Lower leg skin (tissue), 4 donors: ENCODE data around the gene GNLY. TPM values are rescaled to one million over a fixed set of nuclear protein-coding genes. Genes with fewer than 3 reads are reported as not detected.

Experiments
- DNase-seq, 2 donors: peaks; one replicate each; pipeline ENCODE4 v3.0.0-alpha.2; 2019; ENCODE audit warnings: low spot score in 2 of 2
- H3K4me3 ChIP-seq: fragments of 200-600 bp; sonication (generic); 2 replicates; pipeline ENCODE4 v1.5.1; 2017; ENCODE audit warnings: mild to moderate bottlenecking, low read depth; ENCODE audit not compliant: poor library complexity, severe bottlenecking
- CTCF ChIP-seq, 3 donors: fragments of 450-650 bp; IDR thresholded peaks; one replicate each; pipeline ENCODE4 v1.5.1; 2016; ENCODE audit warnings: antibody characterized with exemption in 3 of 3, mild to moderate bottlenecking in 3 of 3, moderate library complexity in 2 of 3
- POLR2A ChIP-seq, 2 donors: fragments of 450-650 bp; IDR thresholded peaks; one replicate each; pipeline ENCODE4 v1.6.1; 2016 to 2017; ENCODE audit warnings: antibody characterized with exemption in 2 of 2, mild to moderate bottlenecking in 1 of 2, moderate library complexity in 1 of 2
- WGBS, 2 donors: methylation state at CpG; one replicate each; pipeline ENCODE4 v1.1.5; 2018; 5-methylcytosine and 5-hydroxymethylcytosine counted together
- intact Hi-C: fragments of 100-400 bp; cut with DNase I; formaldehyde crosslinking; loops from one replicate; pipeline ENCODE4 v1.15.0; 2023; ENCODE audit warnings: low total_unique reads
- total RNA-seq, 4 donors: library from RNA; depleted of rRNA; stranded (reverse); fragments of >200 nt; gene quantifications; one replicate each; pipeline ENCODE4 v1.1.0, GENCODE V29; 2016

GNLY gene
- total RNA-seq, 4 donors from 2014 or later = 0.42 to 3.6 (median 1.3) TPM; not detected in 1

- TF ChIP-seq POLR2A (IDR thresholded peaks at IDR 0.05) (no peak), CTCF (IDR thresholded peaks at IDR 0.05) (no peak)
- no peak overlapping the region for H3K4me3 ChIP-seq
- WGBS, 2 donors = 83 to 85% methylated on average over 9 of the region's 9 CpGs
- intact Hi-C loops = loop anchor here (10.0 kb wide), 1 partner anchor 165 kb away; no protein-coding TSS in a partner anchor
- DNase-seq = no peak
Observed at GRCh38 chr2:85649201-85650190, 44.7 kb upstream of the GNLY start.

GRCh38 chr2:85650456-85650855 is 43.7 kb upstream of the GNLY start:
- intact Hi-C loops = no loop called here
- DNase-seq = no peak
- H3K4me3 ChIP-seq = no peak overlapping the region
- TF ChIP-seq POLR2A (IDR thresholded peaks at IDR 0.05) = no peak
- TF ChIP-seq CTCF (IDR thresholded peaks at IDR 0.05) = no peak
- WGBS, 2 donors = 94 to 99% methylated on average over 4 of the region's 4 CpGs

- intact Hi-C loops = no loop called here
- TF ChIP-seq POLR2A (IDR thresholded peaks at IDR 0.05) (no peak), CTCF (IDR thresholded peaks at IDR 0.05) (no peak)
- DNase-seq = no peak
- WGBS, 2 donors = 82 to 86% methylated on average over 3 of the region's 3 CpGs
- no peak overlapping the region for H3K4me3 ChIP-seq
Observed at GRCh38 chr2:85651097-85651496, 43.1 kb upstream of the GNLY start.

- WGBS, 2 donors = 100% methylated on average over 2 of the region's 2 CpGs
- intact Hi-C loops = no loop called here
- H3K4me3 ChIP-seq = no peak overlapping the region
- TF ChIP-seq POLR2A (IDR thresholded peaks at IDR 0.05) = no peak
- TF ChIP-seq CTCF (IDR thresholded peaks at IDR 0.05) = no peak
- no peak for DNase-seq
Observed at GRCh38 chr2:85652056-85652455, 42.1 kb upstream of the GNLY start.

GRCh38 chr2:85653996-85654395 is 40.2 kb upstream of the GNLY start:
- no peak for DNase-seq
- TF ChIP-seq POLR2A (IDR thresholded peaks at IDR 0.05) (no peak), CTCF (IDR thresholded peaks at IDR 0.05) (no peak)
- intact Hi-C loops = no loop called here
- H3K4me3 ChIP-seq = no peak overlapping the region
- 84 to 86% methylated on average over 3 of the region's 3 CpGs for WGBS, 2 donors
